A673 (cell line): ENCODE results near the gene ASB5. TPM values are rescaled to one million over a fixed set of nuclear protein-coding genes. Genes with fewer than 3 reads are reported as not detected.

Experiments
- BruUV-seq: library from RNA; stranded (reverse); fragments of 400-500 nt; replicated peaks from 2 replicates; lab custom pipeline; 2021; lab: Mats Ljungman, UMichigan
- CTCF ChIA-PET: fragments of 300-600 bp; sonication (Branson Sonifier 250); formaldehyde crosslinking; loops from one replicate; lab custom pipeline; 2022; ENCODE audit warnings: antibody characterized with exemption; lab: Charles Lee
- POLR2A ChIA-PET: fragments of 300-600 bp; sonication (Branson Sonifier 250); formaldehyde crosslinking; loops from one replicate; lab custom pipeline; 2022; ENCODE audit warnings: antibody characterized with exemption; ENCODE audit not compliant: low non-redundant PET; lab: Charles Lee
- DNase-seq: peaks from one replicate; pipeline ENCODE4 v3.0.0-alpha.2; 2015; ENCODE audit warnings: low spot score
- H3K27ac ChIP-seq: fragments of 200-600 bp; sonication (generic); 2 replicates; pipeline ENCODE4 v1.5.1; 2016; ENCODE audit warnings: mixed run types, low read depth, mild to moderate bottlenecking, mixed read lengths, antibody characterized with exemption, low read length; ENCODE audit not compliant: poor library complexity, severe bottlenecking
- H3K27me3 ChIP-seq: fragments of 200-600 bp; sonication (generic); replicated peaks from 2 replicates; pipeline ENCODE4 v1.6.1; 2017; ENCODE audit warnings: mixed run types, low read depth, mild to moderate bottlenecking, mixed read lengths, antibody characterized with exemption, low read length; ENCODE audit not compliant: insufficient read depth, poor library complexity
- H3K36me3 ChIP-seq: fragments of 200-600 bp; sonication (generic); 2 replicates; pipeline ENCODE4 v1.6.1; 2016; ENCODE audit warnings: mixed run types, mild to moderate bottlenecking, mixed read lengths, antibody characterized with exemption, low read length; ENCODE audit not compliant: insufficient read depth, poor library complexity, severe bottlenecking
- H3K4me1 ChIP-seq: fragments of 200-600 bp; sonication (generic); 2 replicates; pipeline ENCODE4 v1.6.1; 2017; ENCODE audit warnings: mixed run types, mild to moderate bottlenecking, mixed read lengths, antibody characterized with exemption, low read length; ENCODE audit not compliant: insufficient read depth, poor library complexity, severe bottlenecking
- H3K4me3 ChIP-seq: fragments of 200-600 bp; sonication (generic); 2 replicates; pipeline ENCODE4 v1.5.1; 2016; ENCODE audit warnings: low read depth, mixed run types, mild to moderate bottlenecking, mixed read lengths, low read length; ENCODE audit not compliant: poor library complexity, severe bottlenecking
- H3K9me3 ChIP-seq: fragments of 200-600 bp; sonication (generic); 2 replicates; pipeline ENCODE4 v1.6.1; 2016; ENCODE audit warnings: mixed run types, low read depth, mild to moderate bottlenecking, mixed read lengths, antibody characterized with exemption, low read length; ENCODE audit not compliant: poor library complexity, severe bottlenecking
- EZH2 ChIP-seq: fragments of 200-600 bp; sonication (generic); IDR thresholded peaks from 2 replicates; pipeline ENCODE4 v1.6.1; 2017; ENCODE audit warnings: borderline replicate concordance, low read depth, mild to moderate bottlenecking, mixed read lengths, antibody characterized with exemption, low read length; ENCODE audit not compliant: poor library complexity, severe bottlenecking
- intact Hi-C: fragments of 100-400 bp; cut with micrococcal nuclease; formaldehyde crosslinking; loops from one replicate; pipeline ENCODE4 v1.10.0; 2022; ENCODE audit not compliant: unreplicated experiment
- total RNA-seq: library from RNA; stranded (reverse); gene quantifications from 2 replicates; pipeline ENCODE4 v1.2.3, GENCODE V29; 2021
- TF ChIP-seq, protein P1 (sequence below): fragments of 300-800, 200-600 bp; sonication (generic); conservative IDR thresholded peaks from 2 replicates; pipeline ENCODE4 v1.5.1; 2017; ENCODE audit warnings: low read depth, mild to moderate bottlenecking, antibody characterized with exemption, low read length, moderate library complexity, mixed read lengths

ASB5 gene
- total RNA-seq, 1 experiment from 2014 or later, result not detected

DNA sequence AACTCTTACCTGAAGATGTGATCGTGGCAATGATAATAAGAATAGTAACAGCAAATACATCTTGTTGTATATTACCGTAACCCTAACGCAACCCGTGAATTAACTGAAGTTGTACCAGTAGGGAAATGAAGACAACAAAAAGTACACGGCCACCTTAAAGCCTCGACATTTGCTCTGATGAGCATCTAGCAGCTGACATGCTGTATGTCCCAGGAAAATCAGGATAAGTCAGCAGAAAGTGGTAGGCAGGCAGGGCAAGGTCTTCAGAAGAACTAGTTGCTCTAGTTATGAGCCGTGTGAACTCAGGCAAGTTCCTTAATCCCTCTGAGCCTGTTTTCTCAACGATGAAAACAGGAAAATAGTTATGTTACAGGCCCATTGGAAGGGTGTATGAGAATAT lies 7.7 kb upstream of the ASB5 start:
- intact Hi-C loops, result no loop called here
- CTCF ChIA-PET, result interaction anchor here (1.8 kb wide), 1 partner anchor 323 kb away, joined by 6 read pairs; no protein-coding TSS in a partner anchor
- H3K36me3 ChIP-seq, result no peaks in the 10 kb centered on the region
- BruUV-seq, result no TSS peak
- H3K4me1 ChIP-seq, result no peaks in the 10 kb centered on the region
- H3K4me3 ChIP-seq, result no peak overlapping the region
- DNase-seq, result no peak
- no peaks in the 10 kb centered on the region for H3K9me3 ChIP-seq
- no peaks in the 10 kb centered on the region for H3K27me3 ChIP-seq
- POLR2A ChIA-PET, result no interaction called here
- TF ChIP-seq, protein P1, sequence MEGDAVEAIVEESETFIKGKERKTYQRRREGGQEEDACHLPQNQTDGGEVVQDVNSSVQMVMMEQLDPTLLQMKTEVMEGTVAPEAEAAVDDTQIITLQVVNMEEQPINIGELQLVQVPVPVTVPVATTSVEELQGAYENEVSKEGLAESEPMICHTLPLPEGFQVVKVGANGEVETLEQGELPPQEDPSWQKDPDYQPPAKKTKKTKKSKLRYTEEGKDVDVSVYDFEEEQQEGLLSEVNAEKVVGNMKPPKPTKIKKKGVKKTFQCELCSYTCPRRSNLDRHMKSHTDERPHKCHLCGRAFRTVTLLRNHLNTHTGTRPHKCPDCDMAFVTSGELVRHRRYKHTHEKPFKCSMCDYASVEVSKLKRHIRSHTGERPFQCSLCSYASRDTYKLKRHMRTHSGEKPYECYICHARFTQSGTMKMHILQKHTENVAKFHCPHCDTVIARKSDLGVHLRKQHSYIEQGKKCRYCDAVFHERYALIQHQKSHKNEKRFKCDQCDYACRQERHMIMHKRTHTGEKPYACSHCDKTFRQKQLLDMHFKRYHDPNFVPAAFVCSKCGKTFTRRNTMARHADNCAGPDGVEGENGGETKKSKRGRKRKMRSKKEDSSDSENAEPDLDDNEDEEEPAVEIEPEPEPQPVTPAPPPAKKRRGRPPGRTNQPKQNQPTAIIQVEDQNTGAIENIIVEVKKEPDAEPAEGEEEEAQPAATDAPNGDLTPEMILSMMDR, result no peak
- no peak for TF ChIP-seq EZH2
- H3K27ac ChIP-seq, result no peak overlapping the region

DNA sequence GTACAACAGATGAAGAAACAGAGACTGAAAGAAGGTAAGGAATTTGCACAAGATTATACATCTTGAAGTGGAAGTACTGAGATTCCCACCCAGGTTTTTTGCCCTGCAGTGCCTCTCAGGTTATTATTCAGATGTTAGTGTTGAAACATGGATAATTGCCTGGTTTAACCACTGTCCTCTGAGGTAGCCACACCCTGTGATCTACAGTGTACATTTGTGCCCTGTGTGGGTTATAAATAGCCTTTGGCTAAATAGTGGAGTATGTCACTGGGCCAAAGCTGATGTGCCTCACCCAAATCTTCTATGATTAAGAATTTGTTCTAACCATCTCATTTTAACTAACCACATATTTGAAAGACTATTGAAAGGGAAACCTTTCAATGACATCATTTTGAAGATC lies 5.4 kb upstream of the ASB5 start:
- no peak overlapping the region for H3K4me3 ChIP-seq
- no peak overlapping the region for H3K27ac ChIP-seq
- CTCF ChIA-PET, result no interaction called here
- no peak for DNase-seq
- H3K36me3 ChIP-seq, result no peaks in the 10 kb centered on the region
- H3K27me3 ChIP-seq, result no peaks in the 10 kb centered on the region
- intact Hi-C loops, result no loop called here
- H3K9me3 ChIP-seq, result no peaks in the 10 kb centered on the region
- TF ChIP-seq, protein P1, result no peak
- TF ChIP-seq EZH2, result no peak
- POLR2A ChIA-PET, result no interaction called here
- H3K4me1 ChIP-seq, result no peaks in the 10 kb centered on the region
- BruUV-seq, result no TSS peak

DNA sequence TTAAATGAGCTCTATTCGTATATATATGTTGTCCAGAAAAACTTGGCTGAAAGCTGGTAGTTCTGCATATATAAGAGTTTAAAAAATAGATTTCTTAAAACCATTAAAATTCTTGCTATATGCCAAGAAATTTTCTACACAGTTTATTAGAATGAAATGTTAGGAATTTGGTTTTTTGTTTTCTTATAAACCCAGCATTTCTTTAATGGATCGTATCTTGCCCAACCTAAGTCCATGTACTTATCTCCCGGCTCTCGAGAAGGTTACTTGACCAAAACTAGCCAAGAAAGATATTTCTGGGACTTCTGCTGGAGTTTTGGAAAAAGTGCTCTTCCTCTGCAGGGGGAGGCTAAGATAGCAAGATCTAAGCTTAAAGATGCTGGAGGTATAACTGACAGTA lies 4.7 kb upstream of the ASB5 start:
- CTCF ChIA-PET, result no interaction called here
- H3K4me3 ChIP-seq, result no peak overlapping the region
- H3K36me3 ChIP-seq, result no peaks in the 10 kb centered on the region
- no peaks in the 10 kb centered on the region for H3K9me3 ChIP-seq
- no TSS peak for BruUV-seq
- H3K27me3 ChIP-seq, result no peaks in the 10 kb centered on the region
- no peaks in the 10 kb centered on the region for H3K4me1 ChIP-seq
- H3K27ac ChIP-seq, result no peak overlapping the region
- intact Hi-C loops, result no loop called here
- DNase-seq, result no peak
- POLR2A ChIA-PET, result no interaction called here
- TF ChIP-seq, protein P1, result no peak
- no peak for TF ChIP-seq EZH2
